ENCODE results near the gene PLOD2.

DNA sequence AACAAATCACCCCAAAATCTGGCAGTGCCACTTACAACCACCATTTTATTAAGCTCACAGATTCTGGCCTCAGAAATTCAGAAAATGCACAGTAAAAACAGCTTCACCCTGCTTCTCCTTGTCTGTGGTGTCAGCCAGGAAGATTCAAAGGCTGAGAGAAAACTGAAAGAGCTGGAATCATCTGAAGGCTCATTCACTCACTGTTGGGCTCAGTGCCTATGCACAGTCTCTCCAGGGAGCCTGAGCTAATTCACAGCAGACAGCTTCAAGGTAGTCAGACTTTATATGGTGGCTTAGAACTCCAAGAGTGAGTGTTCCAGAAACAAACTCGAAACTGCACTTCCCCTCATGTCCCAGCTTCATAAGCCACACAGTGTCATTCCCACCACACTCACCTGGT is 16.5 kb upstream of the PLOD2 start:
- TF ChIP-seq RAD21 (IDR thresholded peaks at IDR 0.05) (no peak), TAF1 (conservative IDR thresholded peaks at IDR 0.05) (no peak), SP1 (IDR thresholded peaks at IDR 0.05) (no peak), YY1 (IDR thresholded peaks at IDR 0.05) (no peak), GABPA (IDR thresholded peaks at IDR 0.05 in 1 of 2, conservative IDR thresholded peaks at IDR 0.05 in 1 of 2) (no peak)
- TF ChIP-seq, protein P1, sequence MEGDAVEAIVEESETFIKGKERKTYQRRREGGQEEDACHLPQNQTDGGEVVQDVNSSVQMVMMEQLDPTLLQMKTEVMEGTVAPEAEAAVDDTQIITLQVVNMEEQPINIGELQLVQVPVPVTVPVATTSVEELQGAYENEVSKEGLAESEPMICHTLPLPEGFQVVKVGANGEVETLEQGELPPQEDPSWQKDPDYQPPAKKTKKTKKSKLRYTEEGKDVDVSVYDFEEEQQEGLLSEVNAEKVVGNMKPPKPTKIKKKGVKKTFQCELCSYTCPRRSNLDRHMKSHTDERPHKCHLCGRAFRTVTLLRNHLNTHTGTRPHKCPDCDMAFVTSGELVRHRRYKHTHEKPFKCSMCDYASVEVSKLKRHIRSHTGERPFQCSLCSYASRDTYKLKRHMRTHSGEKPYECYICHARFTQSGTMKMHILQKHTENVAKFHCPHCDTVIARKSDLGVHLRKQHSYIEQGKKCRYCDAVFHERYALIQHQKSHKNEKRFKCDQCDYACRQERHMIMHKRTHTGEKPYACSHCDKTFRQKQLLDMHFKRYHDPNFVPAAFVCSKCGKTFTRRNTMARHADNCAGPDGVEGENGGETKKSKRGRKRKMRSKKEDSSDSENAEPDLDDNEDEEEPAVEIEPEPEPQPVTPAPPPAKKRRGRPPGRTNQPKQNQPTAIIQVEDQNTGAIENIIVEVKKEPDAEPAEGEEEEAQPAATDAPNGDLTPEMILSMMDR (IDR thresholded peaks at IDR 0.05; ENCODE audit: low read depth, low read length, missing input control): no peak
- TF ChIP-seq, protein P2, sequence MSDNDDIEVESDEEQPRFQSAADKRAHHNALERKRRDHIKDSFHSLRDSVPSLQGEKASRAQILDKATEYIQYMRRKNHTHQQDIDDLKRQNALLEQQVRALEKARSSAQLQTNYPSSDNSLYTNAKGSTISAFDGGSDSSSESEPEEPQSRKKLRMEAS (IDR thresholded peaks at IDR 0.05): no peak
- TF ChIP-seq, protein P3, sequence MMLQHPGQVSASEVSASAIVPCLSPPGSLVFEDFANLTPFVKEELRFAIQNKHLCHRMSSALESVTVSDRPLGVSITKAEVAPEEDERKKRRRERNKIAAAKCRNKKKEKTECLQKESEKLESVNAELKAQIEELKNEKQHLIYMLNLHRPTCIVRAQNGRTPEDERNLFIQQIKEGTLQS (IDR thresholded peaks at IDR 0.05): no peak

Data from liver (tissue), 3 donors.